Stimulated activated CD8-positive, alpha-beta memory T cell treated with anti-CD3 and anti-CD28 coated beads, Interleukin-7, amount 100 ng/mL, for 1 hour (primary cell): ENCODE results near the gene NFYA.
A peak's percentile ranks its signal among the peaks of the same experiment; 100 is the strongest.

Experiments used
- DNase-seq, 2 donors: peaks; one replicate each; pipeline ENCODE4 v3.0.0-alpha.2; 2020; ENCODE audit warnings: low read depth in 2 of 2

Gene NFYA

GRCh38 chr6:41072836-41073202 lies at the start of gene NFYA:
NFYA (plus strand) TSS chr6:41072974; CDS start chr6:41079090, 6,116 bp downstream.
- peak in 1 of 2 donors; percentile 100 for DNase-seq

- DNase-seq: no peak
Measured at GRCh38 chr6:41023114-41023513, 49.7 kb upstream of the NFYA start.

- DNase-seq: no peak
Measured at GRCh38 chr6:41025966-41026530, 46.7 kb upstream of the NFYA start.

GRCh38 chr6:41027241-41027640 lies 45.5 kb upstream of the NFYA start:
- DNase-seq: no peak

GRCh38 chr6:41027799-41028560 lies 44.8 kb upstream of the NFYA start:
- peak; percentile 35 to 55 for DNase-seq

GRCh38 chr6:41028561-41029412 lies 44.0 kb upstream of the NFYA start:
- no peak for DNase-seq

GRCh38 chr6:41032830-41033229 lies 39.9 kb upstream of the NFYA start:
- no peak for DNase-seq

- DNase-seq: no peak
Measured at GRCh38 chr6:41033776-41034175, 39.0 kb upstream of the NFYA start.

GRCh38 chr6:41036186-41036585 lies 36.6 kb upstream of the NFYA start:
- DNase-seq: no peak

GRCh38 chr6:41036601-41037000 lies 36.2 kb upstream of the NFYA start:
- DNase-seq: no peak

GRCh38 chr6:41037107-41037900 lies 35.5 kb upstream of the NFYA start:
- no peak for DNase-seq

GRCh38 chr6:41038205-41038604 lies 34.6 kb upstream of the NFYA start:
- DNase-seq: no peak

GRCh38 chr6:41039060-41039998 lies 33.4 kb upstream of the NFYA start, which contains the start of gene UNC5CL:
UNC5CL (minus strand) TSS chr6:41039221; CDS start chr6:41035074, 4,147 bp downstream.
- peak in 1 of 2 donors; percentile 26 for DNase-seq

- no peak for DNase-seq
Measured at GRCh38 chr6:41040101-41040939, 32.5 kb upstream of the NFYA start.

- no peak for DNase-seq
Measured at GRCh38 chr6:41040940-41041536, 31.7 kb upstream of the NFYA start.

- no peak for DNase-seq
Measured at GRCh38 chr6:41042226-41043055, 30.3 kb upstream of the NFYA start, which contains the start of gene TSPO2. TSPO2 (plus strand) TSS chr6:41042467; CDS start chr6:41042986, 519 bp downstream.

- no peak for DNase-seq
Measured at GRCh38 chr6:41043151-41043550, 29.6 kb upstream of the NFYA start.

GRCh38 chr6:41045664-41046063 lies 27.1 kb upstream of the NFYA start:
- DNase-seq: no peak
